Activated T-helper 2 cell treated with anti-CD3 and anti-CD28 coated beads, Interferon-gamma antibody, Interleukin-2, Interleukin-4, amounts not matched to agents 10 μg/mL and 5 μg/mL and 100 μg/mL, durations not matched to agents 14 hours and 24 hours and 36 hours (primary cell): ENCODE measurements around the gene CA11. TPM values are rescaled to one million over a fixed set of nuclear protein-coding genes. Genes with fewer than 3 reads are reported as not detected.
"Not testable (repeated sequence)": the region's sequence is repeated elsewhere in the genome, so short reads cannot be mapped to it uniquely, and the experiment has no call there.

Experiments
- DNase-seq: peaks from one replicate; pipeline ENCODE4 v3.0.0; 2021; ENCODE audit warnings: low spot score
- H3K27ac Mint-ChIP-seq: one replicate; pipeline ENCODE4 v1.8.0; 2021; ENCODE audit warnings: mixed read lengths
- H3K27me3 Mint-ChIP-seq: one replicate; pipeline ENCODE4 v1.8.0; 2021; ENCODE audit warnings: low read depth, mixed read lengths
- H3K36me3 Mint-ChIP-seq: one replicate; pipeline ENCODE4 v1.8.0; 2021; ENCODE audit warnings: low read depth, mixed read lengths
- H3K4me1 Mint-ChIP-seq: one replicate; pipeline ENCODE4 v1.8.0; 2021; ENCODE audit warnings: low read depth, mixed read lengths
- H3K4me3 Mint-ChIP-seq: one replicate; pipeline ENCODE4 v1.8.0; 2021; ENCODE audit warnings: low read depth, mild to moderate bottlenecking, moderate library complexity, mixed read lengths
- H3K9me3 Mint-ChIP-seq: one replicate; pipeline ENCODE4 v1.8.0; 2021; ENCODE audit warnings: mixed read lengths
- intact Hi-C: fragments of 100-400 bp; cut with micrococcal nuclease; formaldehyde crosslinking; loops from one replicate; pipeline ENCODE4 v1.15.1; 2023
- total RNA-seq: library from RNA; stranded (reverse); gene quantifications from 2 replicates; pipeline ENCODE4 v1.2.3, GENCODE V29; 2022

Gene CA11
- total RNA-seq, 1 donor from 2014 or later = 5.4 TPM

- H3K27ac Mint-ChIP-seq = no peak overlapping the region
- no peaks in the 10 kb centered on the region for H3K9me3 Mint-ChIP-seq
- intact Hi-C loops = loop anchor here (5.0 kb wide), 1 partner anchor 84 kb away; the partner anchor contains the start of gene IZUMO1
- H3K27me3 Mint-ChIP-seq = peaks cover 3% of the 10 kb centered on the region
- DNase-seq = no peak
- no peak overlapping the region for H3K4me3 Mint-ChIP-seq
- peaks cover 6% of the 10 kb centered on the region for H3K4me1 Mint-ChIP-seq
- H3K36me3 Mint-ChIP-seq = no peaks in the 10 kb centered on the region
Measured at GRCh38 chr19:48663667-48664066, 17.7 kb upstream of the CA11 start.

- intact Hi-C loops = loop anchor here (2.0 to 5.0 kb wide), 3 partner anchors 15 to 86 kb away; partner anchors contain the start of genes CA11 and IZUMO1
- peaks cover 3% of the 10 kb centered on the region for H3K27me3 Mint-ChIP-seq
- no peak overlapping the region for H3K27ac Mint-ChIP-seq
- H3K4me3 Mint-ChIP-seq = no peak overlapping the region
- no peak for DNase-seq
- H3K36me3 Mint-ChIP-seq = no peaks in the 10 kb centered on the region
- peaks cover 6% of the 10 kb centered on the region for H3K4me1 Mint-ChIP-seq
- no peaks in the 10 kb centered on the region for H3K9me3 Mint-ChIP-seq
Measured at GRCh38 chr19:48661711-48662090, 15.7 kb upstream of the CA11 start.

- H3K36me3 Mint-ChIP-seq = no peaks in the 10 kb centered on the region
- peaks cover 3% of the 10 kb centered on the region for H3K27me3 Mint-ChIP-seq
- peak; percentile 80 for DNase-seq
- intact Hi-C loops = loop anchor here (2.0 to 5.0 kb wide), 3 partner anchors 14 to 86 kb away; partner anchors contain the start of genes CA11 and IZUMO1
- no peaks in the 10 kb centered on the region for H3K9me3 Mint-ChIP-seq
- peak overlapping the region; percentile 40 for H3K4me3 Mint-ChIP-seq
- peaks cover 6% of the 10 kb centered on the region for H3K4me1 Mint-ChIP-seq
- H3K27ac Mint-ChIP-seq = peak overlapping the region; percentile 91
Measured at GRCh38 chr19:48660852-48661710, 15.1 kb upstream of the CA11 start.

- Mint-ChIP-seq H3K27me3 (peaks cover 3% of the 10 kb centered on the region), H3K4me1 (peaks cover 6% of the 10 kb centered on the region), H3K27ac (no peak overlapping the region), H3K36me3 (no peaks in the 10 kb centered on the region), H3K4me3 (no peak overlapping the region), H3K9me3 (no peaks in the 10 kb centered on the region)
- intact Hi-C loops = loop anchor here (2.0 to 5.0 kb wide), 3 partner anchors 13 to 88 kb away; partner anchors contain the start of genes CA11 and IZUMO1
- DNase-seq = no peak
Measured at GRCh38 chr19:48659768-48660167, 13.8 kb upstream of the CA11 start.

GRCh38 chr19:48658483-48658882 is 12.5 kb upstream of the CA11 start:
- intact Hi-C loops = no loop called here
- Mint-ChIP-seq H3K4me1 (peaks cover 6% of the 10 kb centered on the region), H3K36me3 (no peaks in the 10 kb centered on the region), H3K27me3 (peaks cover 3% of the 10 kb centered on the region), H3K4me3 (no peak overlapping the region), H3K9me3 (no peaks in the 10 kb centered on the region), H3K27ac (no peak overlapping the region)
- no peak for DNase-seq

- H3K27me3 Mint-ChIP-seq, H3K4me3 Mint-ChIP-seq, H3K36me3 Mint-ChIP-seq, H3K27ac Mint-ChIP-seq, H3K9me3 Mint-ChIP-seq, DNase-seq, intact Hi-C loops, H3K4me1 Mint-ChIP-seq: not testable (repeated sequence)
Measured at GRCh38 chr19:48657828-48658227, 11.8 kb upstream of the CA11 start.

GRCh38 chr19:48656840-48657474 is 11.0 kb upstream of the CA11 start:
- H3K36me3 Mint-ChIP-seq = no peaks in the 10 kb centered on the region

GRCh38 chr19:48654299-48655059 is 8.5 kb upstream of the CA11 start:
- H3K36me3 Mint-ChIP-seq = no peaks in the 10 kb centered on the region
- H3K27ac Mint-ChIP-seq = no peak overlapping the region
- peaks cover 9% of the 10 kb centered on the region for H3K4me1 Mint-ChIP-seq
- H3K27me3 Mint-ChIP-seq = peaks cover 3% of the 10 kb centered on the region
- intact Hi-C loops = no loop called here
- H3K4me3 Mint-ChIP-seq = no peak overlapping the region
- DNase-seq = no peak
- H3K9me3 Mint-ChIP-seq = no peaks in the 10 kb centered on the region

More at GRCh38 chr19:48656840-48657474, 11.0 kb upstream of the CA11 start:
- Mint-ChIP-seq H3K4me1 (peaks cover 9% of the 10 kb centered on the region), H3K4me3 (no peak overlapping the region), H3K9me3 (no peaks in the 10 kb centered on the region), H3K27ac (no peak overlapping the region), H3K27me3 (peaks cover 3% of the 10 kb centered on the region)
- intact Hi-C loops = no loop called here
- no peak for DNase-seq

GRCh38 chr19:48651683-48652048 is 5.7 kb upstream of the CA11 start:
- Mint-ChIP-seq H3K4me3 (no peak overlapping the region), H3K27me3 (no peaks in the 10 kb centered on the region), H3K9me3 (no peaks in the 10 kb centered on the region), H3K4me1 (peaks cover 19% of the 10 kb centered on the region), H3K27ac (no peak overlapping the region), H3K36me3 (no peaks in the 10 kb centered on the region)
- intact Hi-C loops = no loop called here
- DNase-seq = no peak

- no peak for DNase-seq
- H3K27ac Mint-ChIP-seq = no peak overlapping the region
- H3K4me3 Mint-ChIP-seq = no peak overlapping the region
- H3K36me3 Mint-ChIP-seq = no peaks in the 10 kb centered on the region
- no peaks in the 10 kb centered on the region for H3K27me3 Mint-ChIP-seq
- peaks cover 20% of the 10 kb centered on the region for H3K4me1 Mint-ChIP-seq
- intact Hi-C loops = no loop called here
- H3K9me3 Mint-ChIP-seq = no peaks in the 10 kb centered on the region
Measured at GRCh38 chr19:48650974-48651682, 5.1 kb upstream of the CA11 start.

- intact Hi-C loops = loop anchor here (5.0 kb wide), 2 partner anchors 74 to 139 kb away; no protein-coding TSS in a partner anchor
- no peaks in the 10 kb centered on the region for H3K9me3 Mint-ChIP-seq
Measured at GRCh38 chr19:48648134-48648533, 2.1 kb upstream of the CA11 start.

GRCh38 chr19:48646722-48647216 is 782 bp upstream of the CA11 start:
- intact Hi-C loops = loop anchor here (1.0 to 5.0 kb wide), 6 partner anchors 8 to 196 kb away; no protein-coding TSS in a partner anchor
- peak overlapping the region; percentile 36 for H3K27ac Mint-ChIP-seq

More at GRCh38 chr19:48648134-48648533, 2.1 kb upstream of the CA11 start:
- Mint-ChIP-seq H3K27me3 (no peaks in the 10 kb centered on the region), H3K27ac (peak overlapping the region; percentile 2), H3K36me3 (no peaks in the 10 kb centered on the region), H3K4me3 (no peak overlapping the region), H3K4me1 (peaks cover 35% of the 10 kb centered on the region)
- DNase-seq = no peak

More at GRCh38 chr19:48646722-48647216, 782 bp upstream of the CA11 start:
- no peaks in the 10 kb centered on the region for H3K9me3 Mint-ChIP-seq
- peaks cover 2% of the 10 kb centered on the region for H3K27me3 Mint-ChIP-seq
- no peak for DNase-seq
- peak overlapping the region; percentile 49 for H3K4me3 Mint-ChIP-seq
- peaks cover 32% of the 10 kb centered on the region for H3K4me1 Mint-ChIP-seq
- no peaks in the 10 kb centered on the region for H3K36me3 Mint-ChIP-seq
